Natural killer cell (primary cell): ENCODE measurements around the gene GNB1L. TPM values are rescaled to one million over a fixed set of nuclear protein-coding genes. Genes with fewer than 3 reads are reported as not detected.

ENCODE experiments used
- ATAC-seq, 3 donors: fragments of 150-1000 bp in 2 of 3; fragments of 200-7000 bp in 1 of 3; cut with Tn5 transposase; 1 replicate in 1 of 3; 2 replicates in 2 of 3; pipeline ENCODE4 v1.10.0; 2021; ENCODE audit warnings: mild to moderate bottlenecking in 2 of 3, moderate library complexity in 2 of 3
- DNase-seq, 2 donors: peaks; one replicate each; pipeline versions ENCODE4 v3.0.0 to v3.0.0-alpha.2; 2013 to 2021; ENCODE audit warnings: mixed read lengths in 1 of 2
- H3K27ac ChIP-seq: one replicate; pipeline ENCODE4 v1.5.1; 2013; ENCODE audit warnings: mild to moderate bottlenecking, low read length
- H3K27me3 ChIP-seq: one replicate; pipeline ENCODE4 v1.6.1; 2013; ENCODE audit warnings: low read length; ENCODE audit not compliant: control insufficient read depth, insufficient read depth
- H3K36me3 ChIP-seq: one replicate; pipeline ENCODE4 v1.6.1; 2013; ENCODE audit warnings: low read length; ENCODE audit not compliant: control insufficient read depth, insufficient read depth
- H3K4me1 ChIP-seq: one replicate; pipeline ENCODE4 v1.6.1; 2013; ENCODE audit warnings: low read length; ENCODE audit not compliant: control insufficient read depth, insufficient read depth
- H3K4me3 ChIP-seq: one replicate; pipeline ENCODE4 v1.5.1; 2013; ENCODE audit warnings: low read length
- H3K9me3 ChIP-seq: one replicate; pipeline ENCODE4 v1.6.1; 2013; ENCODE audit warnings: low read length; ENCODE audit not compliant: control insufficient read depth, insufficient read depth
- H3K27ac Mint-ChIP-seq, 2 donors: one replicate each; pipeline ENCODE4 v1.8.0; 2022; ENCODE audit warnings: mild to moderate bottlenecking in 2 of 2, mixed read lengths in 2 of 2, moderate library complexity in 1 of 2
- H3K27me3 Mint-ChIP-seq, 2 donors: one replicate each; pipeline ENCODE4 v1.8.0; 2022; ENCODE audit warnings: low read depth in 2 of 2, mixed read lengths in 2 of 2
- H3K36me3 Mint-ChIP-seq: one replicate; pipeline ENCODE4 v1.8.0; 2022; ENCODE audit warnings: mixed read lengths
- H3K4me1 Mint-ChIP-seq, 2 donors: one replicate each; pipeline ENCODE4 v1.8.0; 2022; ENCODE audit warnings: mixed read lengths in 2 of 2
- H3K4me3 Mint-ChIP-seq: one replicate; pipeline ENCODE4 v1.8.0; 2022; ENCODE audit warnings: mild to moderate bottlenecking, moderate library complexity, mixed read lengths
- H3K9me3 Mint-ChIP-seq, 2 donors: one replicate each; pipeline ENCODE4 v1.8.0; 2022; ENCODE audit warnings: mixed read lengths in 2 of 2
- CTCF ChIP-seq: fragments of 200-600 bp; IDR thresholded peaks from one replicate; pipeline ENCODE4 v1.8.0; 2022; ENCODE audit warnings: antibody characterized with exemption
- WGBS: methylation state at CpG from one replicate; pipeline ENCODE4 v1.1.7; 2013; ENCODE audit warnings: missing lambda C conversion rate; ENCODE audit not compliant: insufficient coverage; 5-methylcytosine and 5-hydroxymethylcytosine counted together
- intact Hi-C: fragments of 100-400 bp; cut with micrococcal nuclease; formaldehyde crosslinking; loops from one replicate; pipeline ENCODE4 v1.14.2; 2022
- total RNA-seq, 4 donors: library from RNA; stranded (reverse); fragments of 120-200 nt in 1 of 4; gene quantifications; one replicate each; pipeline versions ENCODE4 v1.2.3 to v1.2.4, GENCODE V29; 2013 to 2022

GNB1L gene
- total RNA-seq, 3 donors from 2014 or later (not counting 1 experiment from before 2014, with no cell fraction given) = 5.1 to 5.3 (median 5.3) TPM

- H3K4me3 ChIP-seq = no peak overlapping the region
- Mint-ChIP-seq H3K4me3 (no peak overlapping the region), H3K36me3 (no peaks in the 10 kb centered on the region), H3K27me3 (no peaks in the 10 kb centered on the region), H3K27ac (no peak overlapping the region), H3K4me1 (no peaks in the 10 kb centered on the region), H3K9me3 (no peaks in the 10 kb centered on the region)
- no peaks in the 10 kb centered on the region for H3K9me3 ChIP-seq
- DNase-seq (no peak), ATAC-seq (no peak)
- H3K4me1 ChIP-seq = no peaks in the 10 kb centered on the region
- H3K36me3 ChIP-seq = no peaks in the 10 kb centered on the region
- H3K27me3 ChIP-seq = no peaks in the 10 kb centered on the region
- no peak overlapping the region for H3K27ac ChIP-seq
- TF ChIP-seq CTCF = no peak
- 95% methylated on average over 8 of the region's 8 CpGs for WGBS
- intact Hi-C loops = no loop called here
Measured at GRCh38 chr22:19803736-19804267, 50.9 kb downstream of the GNB1L start.

GRCh38 chr22:19802894-19803735 lies 51.6 kb downstream of the GNB1L start:
- H3K27me3 Mint-ChIP-seq = no peaks in the 10 kb centered on the region
- H3K4me3 Mint-ChIP-seq = no peak overlapping the region
- Histone ChIP-seq H3K27ac (no peak overlapping the region), H3K4me1 (no peaks in the 10 kb centered on the region), H3K27me3 (no peaks in the 10 kb centered on the region), H3K9me3 (no peaks in the 10 kb centered on the region), H3K4me3 (no peak overlapping the region), H3K36me3 (no peaks in the 10 kb centered on the region)
- ATAC-seq (no peak), DNase-seq (no peak)
- intact Hi-C loops = no loop called here
- no peak overlapping the region for H3K27ac Mint-ChIP-seq
- no peaks in the 10 kb centered on the region for H3K4me1 Mint-ChIP-seq
- TF ChIP-seq CTCF = no peak
- no peaks in the 10 kb centered on the region for H3K36me3 Mint-ChIP-seq
- H3K9me3 Mint-ChIP-seq = no peaks in the 10 kb centered on the region
- 96% methylated on average over 19 of the region's 19 CpGs for WGBS

- Mint-ChIP-seq H3K27ac (no peak overlapping the region), H3K27me3 (no peaks in the 10 kb centered on the region), H3K9me3 (no peaks in the 10 kb centered on the region), H3K36me3 (no peaks in the 10 kb centered on the region), H3K4me3 (no peak overlapping the region), H3K4me1 (no peaks in the 10 kb centered on the region)
- Histone ChIP-seq H3K4me1 (no peaks in the 10 kb centered on the region), H3K9me3 (no peaks in the 10 kb centered on the region), H3K27ac (no peak overlapping the region), H3K4me3 (no peak overlapping the region), H3K36me3 (no peaks in the 10 kb centered on the region), H3K27me3 (no peaks in the 10 kb centered on the region)
- 93% methylated on average over 26 of the region's 26 CpGs for WGBS
- DNase-seq (no peak), ATAC-seq (no peak)
- intact Hi-C loops = no loop called here
- TF ChIP-seq CTCF = no peak
Measured at GRCh38 chr22:19802001-19802893, 52.4 kb downstream of the GNB1L start.
